ENCODE measurements around the gene BEAN1.

GRCh38 chr16:66483689-66484452 is 56.8 kb downstream of the BEAN1 start:
- TF ChIP-seq POLR2A (IDR thresholded peaks at IDR 0.05; ENCODE audit: low read depth, low read length): no peak
- TF ChIP-seq TAF1 (IDR thresholded peaks at IDR 0.05; ENCODE audit: low read depth, low read length): no peak
- TF ChIP-seq POLR2AphosphoS5 (IDR thresholded peaks at IDR 0.05; ENCODE audit: low read depth, low read length): no peak
- TF ChIP-seq SPI1 (IDR thresholded peaks at IDR 0.05; ENCODE audit: low read depth, low read length): peak; percentile 78
- TF ChIP-seq PAX5 (IDR thresholded peaks at IDR 0.05; ENCODE audit: insufficient read depth, low read length, severe bottlenecking): no peak
- TF ChIP-seq POU2F2 (IDR thresholded peaks at IDR 0.05; ENCODE audit: low read depth, low read length): no peak

All from GM12891 (cell line).